Measurements from ENCODE around the gene QSOX2.

GRCh38 chr9:136219276-136219675 is 26.3 kb downstream of the QSOX2 start:
- no peak for TF ChIP-seq YY1 (IDR thresholded peaks at IDR 0.05; ENCODE audit: extremely low read depth, insufficient replicate concordance, low read depth, low read length)
- no peak for TF ChIP-seq CTCF (IDR thresholded peaks at IDR 0.05 in 2 of 3, conservative IDR thresholded peaks at IDR 0.05 in 1 of 3; ENCODE audit: borderline replicate concordance in 1 of 3, insufficient read depth in 1 of 3, low read depth in 2 of 3, low read length in 2 of 3)
